ENCODE data around the gene LASP1. TPM values are rescaled to one million over a fixed set of nuclear protein-coding genes. Genes with fewer than 3 reads are reported as not detected.

The LASP1 gene
- total RNA-seq, 2 experiments from 2014 or later = 48.6 to 110 TPM

DNA sequence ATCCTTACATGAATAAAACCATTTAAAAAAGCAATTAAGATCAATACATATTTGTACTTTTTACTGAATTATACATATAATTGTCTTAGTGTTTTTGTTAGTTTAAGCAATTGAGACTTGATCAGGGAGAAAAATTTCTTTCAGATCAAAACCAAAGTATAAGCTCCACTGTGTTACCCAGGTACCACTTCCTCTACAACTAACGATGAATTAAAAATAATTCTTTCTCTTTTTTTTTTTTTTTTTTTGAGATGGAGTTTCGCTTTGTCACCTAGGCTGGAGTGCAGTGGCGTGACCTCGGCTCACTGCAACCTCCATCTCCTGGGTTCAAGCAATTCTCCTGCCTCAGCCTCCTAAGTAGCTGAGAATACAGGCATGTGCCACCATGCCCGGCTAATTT is 90.5 kb downstream of the LASP1 start:
- no peak overlapping the region for H3K27ac ChIP-seq (ENCODE audit: low read depth, low read length, poor library complexity, severe bottlenecking)
- H3K79me2 ChIP-seq (ENCODE audit: insufficient read depth, low read depth, low read length) = no peaks in the 10 kb centered on the region
- H3K4me3 ChIP-seq (ENCODE audit: low read depth, low read length, poor library complexity, severe bottlenecking) = no peak overlapping the region
- intact Hi-C loops (cut with micrococcal nuclease; ENCODE audit: unreplicated experiment) = no loop called here
- H4K20me1 ChIP-seq (ENCODE audit: insufficient read depth, low read length) = no peaks in the 10 kb centered on the region
- no peaks in the 10 kb centered on the region for H3K9me2 ChIP-seq (ENCODE audit: insufficient read depth, low read length)
- H3K4me1 ChIP-seq (ENCODE audit: insufficient read depth, low read length, poor library complexity, severe bottlenecking) = peaks cover 33% of the 10 kb centered on the region
- BruUV-seq (replicated peaks) = no TSS peak
- DNase-seq (ENCODE audit: low spot score) = no peak
- no peaks in the 10 kb centered on the region for H3K36me3 ChIP-seq (ENCODE audit: insufficient read depth, low read length)
- ChIA-PET POLR2A (interaction anchor here (0.7 kb wide), 1 partner anchor 143 kb away, joined by 3 read pairs; no protein-coding TSS in a partner anchor), CTCF (ENCODE audit: unreplicated experiment) (no interaction called here)
- H2AFZ ChIP-seq (ENCODE audit: low read length) = peak overlapping the region; percentile 68
- H3K9me3 ChIP-seq (ENCODE audit: low read length) = no peaks in the 10 kb centered on the region
- no peak for TF ChIP-seq EZH2phosphoT487 (IDR thresholded peaks at IDR 0.05; ENCODE audit: borderline replicate concordance, low read depth, low read length)
- TF ChIP-seq CTCF (conservative IDR thresholded peaks at IDR 0.05; ENCODE audit: low read length) = no peak
- peak overlapping the region; percentile 26; the same call in 1 of the 2 replicates for H3K4me2 ChIP-seq (ENCODE audit: low read length)

- no peak overlapping the region for H3K27ac ChIP-seq (ENCODE audit: low read depth, low read length, poor library complexity, severe bottlenecking)
- H3K4me1 ChIP-seq (ENCODE audit: insufficient read depth, low read length, poor library complexity, severe bottlenecking) = peaks cover 33% of the 10 kb centered on the region
- intact Hi-C loops (cut with micrococcal nuclease; ENCODE audit: unreplicated experiment) = no loop called here
- H3K9me3 ChIP-seq (ENCODE audit: low read length) = no peaks in the 10 kb centered on the region
- no peaks in the 10 kb centered on the region for H3K36me3 ChIP-seq (ENCODE audit: insufficient read depth, low read length)
- H2AFZ ChIP-seq (ENCODE audit: low read length) = peak overlapping the region; percentile 3; the same call in 1 of the 2 replicates
- CTCF ChIA-PET (ENCODE audit: unreplicated experiment) = no interaction called here
- POLR2A ChIA-PET = no interaction called here
- TF ChIP-seq CTCF (conservative IDR thresholded peaks at IDR 0.05; ENCODE audit: low read length) (no peak), EZH2phosphoT487 (IDR thresholded peaks at IDR 0.05; ENCODE audit: borderline replicate concordance, low read depth, low read length) (no peak)
- no peaks in the 10 kb centered on the region for H3K9me2 ChIP-seq (ENCODE audit: insufficient read depth, low read length)
- H3K79me2 ChIP-seq (ENCODE audit: insufficient read depth, low read depth, low read length) = no peaks in the 10 kb centered on the region
- no TSS peak for BruUV-seq (replicated peaks)
- DNase-seq (ENCODE audit: low spot score) = no peak
- no peak overlapping the region for H3K4me3 ChIP-seq (ENCODE audit: low read depth, low read length, poor library complexity, severe bottlenecking)
- no peaks in the 10 kb centered on the region for H4K20me1 ChIP-seq (ENCODE audit: insufficient read depth, low read length)
- H3K4me2 ChIP-seq (ENCODE audit: low read length) = no peak overlapping the region
Observed at GRCh38 chr17:38961413-38961812, 91.6 kb downstream of the LASP1 start.

DNA sequence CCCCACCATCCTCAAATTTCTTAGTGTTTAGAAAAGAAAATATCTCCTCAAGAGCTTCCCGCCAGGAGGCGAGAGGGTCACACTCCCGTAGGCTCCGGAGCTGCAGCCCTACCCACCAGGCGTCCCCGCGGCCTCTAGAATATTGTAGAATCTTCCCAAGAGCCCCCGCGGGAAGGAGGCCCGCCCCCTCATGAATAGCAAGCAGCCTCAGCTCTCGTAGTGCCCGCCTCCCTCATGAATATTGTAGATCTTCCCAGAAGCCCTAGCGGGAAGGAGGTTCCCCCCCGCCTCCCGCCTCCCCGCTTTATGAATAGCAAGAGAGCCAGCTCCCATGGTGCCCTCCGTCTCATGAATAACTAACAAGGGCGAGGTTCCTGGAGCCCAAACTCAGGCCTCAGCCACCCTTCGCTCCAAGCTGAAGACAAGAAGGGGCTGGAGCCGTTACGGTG is 97.5 kb downstream of the LASP1 start, which contains the start of gene FBXO47:
Gene FBXO47 (minus strand): TSS at position 114 of the 449 bp plus-strand sequence. CDS start 4,378 bp downstream, outside the sequence.
- no TSS peak for BruUV-seq (replicated peaks)
- peaks cover 13% of the 10 kb centered on the region for H3K4me1 ChIP-seq (ENCODE audit: insufficient read depth, low read length, poor library complexity, severe bottlenecking)
- intact Hi-C loops (cut with micrococcal nuclease; ENCODE audit: unreplicated experiment) = loop anchor here (5.0 kb wide), 1 partner anchor 100 kb away; no protein-coding TSS in a partner anchor
- H4K20me1 ChIP-seq (ENCODE audit: insufficient read depth, low read length) = no peaks in the 10 kb centered on the region
- H3K27ac ChIP-seq (ENCODE audit: low read depth, low read length, poor library complexity, severe bottlenecking) = peak within 1 kb of the TSS; percentile 33
- CTCF ChIA-PET (ENCODE audit: unreplicated experiment) = interaction anchor here (0.6 kb wide), 1 partner anchor 607 kb away, joined by 5 read pairs; no protein-coding TSS in a partner anchor
- H3K9me3 ChIP-seq (ENCODE audit: low read length) = no peaks in the 10 kb centered on the region
- H2AFZ ChIP-seq (ENCODE audit: low read length) = peak within 1 kb of the TSS; percentile 79; the same call in 1 of the 2 replicates
- H3K9me2 ChIP-seq (ENCODE audit: insufficient read depth, low read length) = no peaks in the 10 kb centered on the region
- POLR2A ChIA-PET = interaction anchor here (0.6 to 1.0 kb wide), 3 partner anchors 13 to 148 kb away, joined by 3 to 4 read pairs (median 3); partner anchors contain the start of gene RPL23
- H3K79me2 ChIP-seq (ENCODE audit: insufficient read depth, low read depth, low read length) = no peaks in the 10 kb centered on the region
- H3K4me2 ChIP-seq (ENCODE audit: low read length) = peak within 1 kb of the TSS; percentile 67
- H3K36me3 ChIP-seq (ENCODE audit: insufficient read depth, low read length) = no peaks in the 10 kb centered on the region
- peak; percentile 93 for DNase-seq (ENCODE audit: low spot score)
- H3K4me3 ChIP-seq (ENCODE audit: low read depth, low read length, poor library complexity, severe bottlenecking) = peak within 1 kb of the TSS; percentile 57
- TF ChIP-seq CTCF (conservative IDR thresholded peaks at IDR 0.05; ENCODE audit: low read length) (0 out of 2 replicates have a peak, but pooled peaks have one; percentile 4), EZH2phosphoT487 (IDR thresholded peaks at IDR 0.05; ENCODE audit: borderline replicate concordance, low read depth, low read length) (no peak)
